HG03575 (cell line): Measurements from ENCODE around the gene CAT.

Experiments used
- ATAC-seq: cut with Tn5 transposase; IDR thresholded peaks from one replicate; pipeline ENCODE4 v1.9.1; 2021; ENCODE audit not compliant: unreplicated experiment, insufficient number of reproducible peaks, low FRiP score; ENCODE audit errors: extremely low read depth

The CAT gene

DNA sequence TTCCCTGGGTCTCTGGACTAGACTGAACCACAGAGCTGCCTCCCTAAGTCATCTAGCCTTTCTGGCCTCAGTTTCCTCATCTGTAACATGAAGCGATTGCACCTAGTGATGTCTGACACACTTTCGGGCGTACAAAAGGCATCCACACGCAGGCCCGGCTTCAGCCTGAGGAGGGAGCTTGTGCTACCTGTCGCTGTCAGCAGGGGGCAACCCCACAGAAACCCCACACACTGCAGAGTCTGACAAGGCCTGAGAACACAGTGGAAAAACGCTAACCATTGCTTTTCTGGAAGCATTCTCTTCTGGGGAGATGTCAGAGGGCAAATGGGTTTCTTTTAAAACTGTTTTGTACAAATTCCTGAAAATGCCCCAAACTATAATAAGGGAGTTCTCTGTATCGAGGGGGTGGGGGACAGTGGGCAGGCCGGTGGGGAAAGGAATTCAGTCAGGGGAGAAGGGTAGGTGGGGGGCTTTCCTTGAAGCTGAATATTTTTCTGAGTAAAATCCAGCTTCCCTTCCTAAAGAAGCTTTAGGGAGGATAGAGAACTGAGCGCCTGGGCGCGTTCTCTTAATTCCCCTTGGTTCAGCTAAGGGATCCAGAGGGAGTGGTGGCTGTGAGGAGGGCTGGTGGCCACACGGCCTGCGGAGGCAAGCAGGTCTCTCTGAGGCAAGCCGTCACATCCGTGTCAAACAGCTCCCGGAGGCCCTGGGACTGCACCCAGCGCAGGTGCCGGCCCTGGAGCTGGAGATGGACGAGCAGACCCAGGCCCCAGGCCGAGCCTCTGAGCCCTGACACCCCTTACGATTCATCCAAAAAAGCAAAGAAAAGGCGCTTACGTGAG, 74.3 kb downstream of the CAT start:
- ATAC-seq: peak; percentile 53

DNA sequence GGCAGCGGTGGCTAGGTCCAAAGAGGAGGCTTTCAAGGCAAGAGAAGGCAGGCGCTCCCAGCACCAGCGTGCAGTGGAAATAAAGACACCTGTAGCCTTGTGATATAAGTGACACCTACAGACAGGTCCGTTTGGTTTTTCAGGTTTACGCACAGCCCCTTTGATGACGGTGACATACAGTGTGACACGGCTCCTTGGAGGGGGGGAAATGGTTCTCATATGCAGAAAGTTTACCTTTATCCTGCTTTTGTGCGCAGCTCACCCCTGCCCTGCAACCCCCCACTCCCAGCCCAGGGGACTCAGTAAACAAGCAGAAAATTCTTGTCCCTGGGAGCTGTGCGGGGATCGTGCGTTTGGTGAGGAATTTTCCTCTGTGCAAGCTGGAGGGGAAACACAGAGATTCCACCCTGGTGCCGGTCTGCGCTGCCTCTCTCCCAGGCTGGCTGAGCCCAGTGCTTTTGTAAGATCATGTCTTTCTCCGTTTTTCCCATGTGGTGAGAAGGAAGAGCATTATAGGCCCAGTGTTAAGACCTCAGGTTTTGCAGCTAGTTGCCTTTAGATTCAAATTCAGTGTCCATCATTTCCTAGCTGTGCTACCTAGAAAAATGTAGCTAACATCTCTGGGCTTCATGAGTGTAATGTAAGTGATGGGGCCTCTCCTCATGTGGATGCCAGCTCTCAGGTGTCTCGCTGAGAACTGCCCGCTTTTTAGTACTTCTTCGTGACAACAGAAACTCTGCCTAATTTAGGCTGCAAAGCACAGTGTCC, 75.1 kb downstream of the CAT start, which contains the start of gene ELF5:
Gene ELF5, minus strand, starts transcription at position 113 of the 768 bp plus-strand sequence. CDS start 8,045 bp downstream, outside the sequence.
- ATAC-seq: no peak

DNA sequence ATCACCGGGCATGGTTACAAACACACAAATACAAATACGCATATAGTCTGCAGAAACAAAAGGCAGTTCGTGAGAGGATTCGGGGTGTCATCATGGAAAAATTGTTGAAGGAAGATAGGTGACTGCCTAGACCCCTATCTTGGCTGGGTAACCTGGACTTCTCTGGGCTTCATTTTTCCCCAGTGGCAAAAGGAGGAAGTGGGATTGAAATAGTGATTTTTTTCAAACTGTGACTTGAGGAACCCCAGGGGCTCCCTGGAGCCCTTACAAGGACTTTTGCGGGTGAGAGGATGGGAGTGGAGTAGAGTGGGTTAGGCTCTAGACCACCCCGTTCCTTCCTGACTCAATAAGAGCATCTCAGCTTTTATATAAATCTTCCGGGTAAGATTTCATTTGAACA, 75.9 kb downstream of the CAT start:
- ATAC-seq: no peak

DNA sequence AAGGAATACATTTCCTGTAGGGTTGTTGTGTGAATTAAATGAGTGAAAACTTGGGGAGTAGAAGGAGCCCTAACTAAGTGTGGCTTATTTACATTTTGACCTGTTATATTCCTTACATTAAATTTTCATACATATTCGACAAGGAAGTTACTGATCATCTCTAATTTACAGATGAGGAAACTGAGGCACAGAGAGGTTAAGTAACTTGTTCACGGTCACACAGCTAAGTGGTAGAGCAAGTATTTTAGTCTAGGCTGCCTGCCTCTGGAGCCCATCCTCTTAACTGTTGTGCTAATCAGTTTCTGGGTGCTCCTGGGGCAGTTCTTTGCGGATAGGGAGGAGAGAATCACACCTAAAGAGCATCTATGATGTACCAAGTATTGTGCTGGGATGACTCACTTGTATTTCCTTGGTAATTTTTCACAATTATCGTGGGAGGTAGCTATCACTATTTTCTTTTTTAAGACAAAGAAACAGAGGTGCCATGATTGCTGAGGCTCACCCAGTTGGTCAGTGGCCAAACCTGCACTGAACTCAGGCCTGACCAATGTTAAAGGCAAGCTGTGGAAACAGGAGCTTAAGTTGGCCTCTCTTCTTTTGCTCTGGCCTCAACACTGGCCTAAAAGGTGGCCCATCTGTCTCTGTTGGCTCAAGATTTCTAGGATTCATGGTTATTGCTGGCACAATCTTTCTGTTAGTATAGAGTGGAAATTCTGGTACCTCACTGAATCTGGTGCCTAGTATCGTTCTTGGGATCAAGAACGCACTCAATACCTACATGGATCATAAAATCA, 77.7 kb downstream of the CAT start:
- ATAC-seq: no peak

DNA sequence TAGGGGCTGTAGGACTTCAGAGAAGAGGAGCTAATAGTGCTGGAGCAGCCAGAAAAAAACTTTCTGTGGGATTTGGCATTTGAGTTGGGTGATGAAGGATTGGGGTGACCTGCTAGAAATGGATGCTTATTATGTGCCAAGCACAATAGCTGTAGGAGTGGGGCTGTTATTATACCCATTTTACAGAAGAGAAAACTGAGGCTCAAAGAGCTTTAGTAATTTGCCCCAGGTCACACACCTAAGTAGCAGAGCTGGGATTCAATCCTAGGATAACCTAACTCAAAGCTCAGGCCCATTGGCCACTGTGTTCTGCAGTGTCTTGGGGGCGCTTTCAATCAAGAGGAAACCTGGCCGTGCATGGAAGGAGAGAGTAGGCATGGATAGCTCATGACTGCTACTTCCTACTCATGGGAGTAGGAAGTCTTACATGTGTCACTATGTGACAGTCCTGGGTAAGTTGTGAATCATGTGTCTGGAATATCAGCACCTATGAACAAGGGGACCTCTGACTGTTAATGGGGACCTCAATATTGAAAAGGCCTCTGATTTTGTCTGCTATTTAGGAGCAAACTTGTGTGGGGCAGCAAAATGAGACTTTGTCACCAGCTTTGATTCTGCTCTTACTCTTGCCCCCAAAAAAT, 81.0 kb downstream of the CAT start:
- no peak for ATAC-seq

DNA sequence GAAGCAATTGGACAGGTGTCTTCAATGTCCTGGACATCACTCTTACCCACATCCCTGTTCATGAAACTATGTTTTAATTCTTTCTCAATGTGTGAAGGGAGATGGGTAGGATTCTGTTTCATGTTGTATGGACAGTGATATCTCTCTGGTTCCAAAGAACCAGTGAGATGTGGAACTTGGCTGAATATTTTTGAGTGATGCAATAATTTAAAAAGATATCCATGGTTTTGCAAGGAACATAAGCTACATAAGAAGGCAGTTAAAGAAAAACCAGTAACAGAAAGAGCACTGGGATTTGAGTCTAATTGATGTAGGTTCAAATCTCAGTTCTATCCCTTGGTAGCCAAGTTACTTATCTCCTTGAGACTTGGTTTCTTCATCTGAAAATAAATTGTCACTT, 82.5 kb downstream of the CAT start:
- no peak for ATAC-seq
